ENCODE results near the gene AFP.

The AFP gene

GRCh38 chr4:73459048-73459421 lies 23.0 kb downstream of the AFP start:
- no peak overlapping the region for H3K4me3 ChIP-seq (ENCODE audit: low read depth in 1 of 2, low read length in 2 of 2)
- TF ChIP-seq EZH2 (IDR thresholded peaks at IDR 0.05; ENCODE audit: borderline replicate concordance, low read depth, low read length, severe bottlenecking) (no peak), CTCF (IDR thresholded peaks at IDR 0.05; ENCODE audit: borderline replicate concordance, extremely low read depth, low read length, poor library complexity, severe bottlenecking) (no peak)
- no peak overlapping the region for H3K9ac ChIP-seq (ENCODE audit: low read depth, low read length)
- DNase-seq, result no peak
- H3K4me1 ChIP-seq (ENCODE audit: insufficient read depth, low read length), result no peaks in the 10 kb centered on the region
- no peaks in the 10 kb centered on the region for H3K79me2 ChIP-seq (ENCODE audit: insufficient read depth, low read length)
- no peaks in the 10 kb centered on the region for H3K36me3 ChIP-seq (ENCODE audit: insufficient read depth, low read length)
- no peaks in the 10 kb centered on the region for H3K9me3 ChIP-seq (ENCODE audit: insufficient read depth, low read length, severe bottlenecking)
- H2AFZ ChIP-seq (ENCODE audit: low read depth, low read length), result no peak overlapping the region
- H3K27me3 ChIP-seq (ENCODE audit: insufficient read depth, low read length, poor library complexity), result no peaks in the 10 kb centered on the region
- no peak overlapping the region for H3K27ac ChIP-seq (ENCODE audit: low read length)
- ATAC-seq (ENCODE audit: insufficient read depth, low read depth), result no peak
- no peak overlapping the region for H3K4me2 ChIP-seq (ENCODE audit: insufficient read depth, low read length)
- H4K20me1 ChIP-seq (ENCODE audit: insufficient read depth, low read length), result no peaks in the 10 kb centered on the region

GRCh38 chr4:73460913-73461522 lies 25.0 kb downstream of the AFP start:
- H3K79me2 ChIP-seq (ENCODE audit: insufficient read depth, low read length), result no peaks in the 10 kb centered on the region
- H4K20me1 ChIP-seq (ENCODE audit: insufficient read depth, low read length), result no peaks in the 10 kb centered on the region
- no peak overlapping the region for H3K9ac ChIP-seq (ENCODE audit: low read depth, low read length)
- no peaks in the 10 kb centered on the region for H3K36me3 ChIP-seq (ENCODE audit: insufficient read depth, low read length)
- no peak for DNase-seq
- ATAC-seq (ENCODE audit: insufficient read depth, low read depth), result no peak
- TF ChIP-seq CTCF (IDR thresholded peaks at IDR 0.05; ENCODE audit: borderline replicate concordance, extremely low read depth, low read length, poor library complexity, severe bottlenecking), result no peak
- TF ChIP-seq EZH2 (IDR thresholded peaks at IDR 0.05; ENCODE audit: borderline replicate concordance, low read depth, low read length, severe bottlenecking), result no peak
- no peak overlapping the region for H3K27ac ChIP-seq (ENCODE audit: low read length)
- no peaks in the 10 kb centered on the region for H3K9me3 ChIP-seq (ENCODE audit: insufficient read depth, low read length, severe bottlenecking)
- no peak overlapping the region for H3K4me2 ChIP-seq (ENCODE audit: insufficient read depth, low read length)
- no peak overlapping the region for H3K4me3 ChIP-seq (ENCODE audit: low read depth in 1 of 2, low read length in 2 of 2)
- no peaks in the 10 kb centered on the region for H3K4me1 ChIP-seq (ENCODE audit: insufficient read depth, low read length)
- no peak overlapping the region for H2AFZ ChIP-seq (ENCODE audit: low read depth, low read length)
- no peaks in the 10 kb centered on the region for H3K27me3 ChIP-seq (ENCODE audit: insufficient read depth, low read length, poor library complexity)

- TF ChIP-seq EZH2 (IDR thresholded peaks at IDR 0.05; ENCODE audit: borderline replicate concordance, low read depth, low read length, severe bottlenecking) (no peak), CTCF (IDR thresholded peaks at IDR 0.05; ENCODE audit: borderline replicate concordance, extremely low read depth, low read length, poor library complexity, severe bottlenecking) (no peak)
- no peak overlapping the region for H3K9ac ChIP-seq (ENCODE audit: low read depth, low read length)
Observed at GRCh38 chr4:73468170-73468569, 32.1 kb downstream of the AFP start.

More at GRCh38 chr4:73468170-73468569, 32.1 kb downstream of the AFP start:
- DNase-seq (no peak), ATAC-seq (ENCODE audit: insufficient read depth, low read depth) (no peak)
- Histone ChIP-seq H3K4me3 (ENCODE audit: low read depth in 1 of 2, low read length in 2 of 2) (no peak overlapping the region), H3K79me2 (ENCODE audit: insufficient read depth, low read length) (no peaks in the 10 kb centered on the region), H3K27ac (ENCODE audit: low read length) (no peak overlapping the region), H3K4me1 (ENCODE audit: insufficient read depth, low read length) (no peaks in the 10 kb centered on the region), H3K36me3 (ENCODE audit: insufficient read depth, low read length) (no peaks in the 10 kb centered on the region), H4K20me1 (ENCODE audit: insufficient read depth, low read length) (no peaks in the 10 kb centered on the region), H3K27me3 (ENCODE audit: insufficient read depth, low read length, poor library complexity) (peaks cover 3% of the 10 kb centered on the region), H3K9me3 (ENCODE audit: insufficient read depth, low read length, severe bottlenecking) (peaks cover 3% of the 10 kb centered on the region), H2AFZ (ENCODE audit: low read depth, low read length) (no peak overlapping the region), H3K4me2 (ENCODE audit: insufficient read depth, low read length) (no peak overlapping the region)
